HepG2 (cell line): ENCODE data around the gene CENPP. TPM values are rescaled to one million over a fixed set of nuclear protein-coding genes. Genes with fewer than 3 reads are reported as not detected.
A peak's percentile ranks its signal among the peaks of the same experiment; 100 is the strongest.

Experiments
- AKAP8 ChIP-seq: sonication (generic); formaldehyde crosslinking; IDR thresholded peaks from 2 replicates; pipeline ENCODE4 v1.5.1; 2020; ENCODE audit warnings: mild to moderate bottlenecking, missing genetic modification reagents
- CBX2 ChIP-seq, 2 experiments: fragments of 200-600 bp in 1 of 2; sonication (generic); formaldehyde crosslinking in 1 of 2; IDR thresholded peaks; 2 replicates each; pipeline versions ENCODE4 v1.7.0 to v1.8.1; 2018 to 2022; ENCODE audit warnings: low read depth in 2 of 2, low read length in 1 of 2, mild to moderate bottlenecking in 1 of 2, missing genetic modification reagents in 1 of 2
- CREB1 ChIP-seq, 2 experiments: fragments of 450-650 bp in 1 of 2; IDR thresholded peaks; 2 replicates each; pipeline ENCODE4 v1.6.1; 2016 to 2017; ENCODE audit warnings: control low read depth in 1 of 2, mild to moderate bottlenecking in 1 of 2, missing compliant biosample characterization in 1 of 2, missing genetic modification characterization in 1 of 2
- EED ChIP-seq: sonication (generic); formaldehyde crosslinking; IDR thresholded peaks from 2 replicates; pipeline ENCODE4 v1.5.0; 2020; ENCODE audit warnings: mild to moderate bottlenecking, missing genetic modification reagents
- FOXA1 ChIP-seq, 2 experiments: fragments of 450-650 bp in 1 of 2; sonication (generic) in 1 of 2; formaldehyde crosslinking in 1 of 2; IDR thresholded peaks; 2 replicates each; pipeline versions ENCODE4 v1.4.0 to v1.6.1; 2016 to 2020; ENCODE audit warnings: missing genetic modification reagents in 1 of 2
- HNF4G ChIP-seq, 2 experiments: sonication (generic) in 1 of 2; formaldehyde crosslinking in 1 of 2; IDR thresholded peaks; 2 replicates each; pipeline versions ENCODE4 v1.4.0 to v1.6.1; 2011 to 2020; ENCODE audit warnings: borderline replicate concordance in 2 of 2, low read depth in 2 of 2, mild to moderate bottlenecking in 2 of 2, low read length in 1 of 2, missing genetic modification reagents in 1 of 2, moderate library complexity in 1 of 2
- HNRNPH1 ChIP-seq: fragments of 200-400 bp; formaldehyde crosslinking; optimal IDR thresholded peaks from 2 replicates; pipeline ENCODE3; 2017; ENCODE audit warnings: mild to moderate bottlenecking, low read depth, low read length
- HOXA3 ChIP-seq: sonication (generic); formaldehyde crosslinking; IDR thresholded peaks from 2 replicates; pipeline ENCODE4 v1.5.0; 2020; ENCODE audit warnings: missing genetic modification reagents
- IRF2 ChIP-seq: IDR thresholded peaks from 2 replicates; pipeline ENCODE4 v1.6.1; 2018; ENCODE audit warnings: missing genetic modification reagents, missing compliant biosample characterization
- MATR3 ChIP-seq: sonication (generic); formaldehyde crosslinking; IDR thresholded peaks from 2 replicates; pipeline ENCODE4 v1.4.0; 2020; ENCODE audit warnings: missing genetic modification reagents
- MED13 ChIP-seq: sonication (generic); formaldehyde crosslinking; IDR thresholded peaks from 2 replicates; pipeline ENCODE4 v1.5.0; 2020; ENCODE audit warnings: missing genetic modification reagents
- NR2F2 ChIP-seq: IDR thresholded peaks from 2 replicates; pipeline ENCODE4 v1.6.1; 2012; ENCODE audit warnings: low read depth, inconsistent platforms, borderline replicate concordance
- PAF1 ChIP-seq: IDR thresholded peaks from 2 replicates; pipeline ENCODE4 v1.6.1; 2016; ENCODE audit warnings: missing genetic modification reagents, missing compliant biosample characterization
- SRY ChIP-seq: sonication (generic); formaldehyde crosslinking; IDR thresholded peaks from 2 replicates; pipeline ENCODE4 v1.8.0; 2022; ENCODE audit warnings: mild to moderate bottlenecking, missing genetic modification reagents
- STAG1 ChIP-seq: sonication (generic); formaldehyde crosslinking; IDR thresholded peaks from 2 replicates; pipeline ENCODE4 v1.4.0; 2020; ENCODE audit warnings: missing genetic modification reagents
- U2AF1 ChIP-seq: fragments of 200-400 bp; formaldehyde crosslinking; optimal IDR thresholded peaks from 2 replicates; pipeline ENCODE3; 2017; ENCODE audit warnings: mild to moderate bottlenecking, low read depth, low read length
- ZNF274 ChIP-seq: sonication (generic); formaldehyde crosslinking; IDR thresholded peaks from 2 replicates; pipeline ENCODE4 v1.5.1; 2020; ENCODE audit warnings: mild to moderate bottlenecking, missing genetic modification reagents
- ZNF577 ChIP-seq: sonication (generic); formaldehyde crosslinking; IDR thresholded peaks from 2 replicates; pipeline ENCODE4 v1.4.0; 2020; ENCODE audit warnings: mild to moderate bottlenecking, low read depth, missing genetic modification reagents, borderline replicate concordance
- ZNF674 ChIP-seq: sonication (generic); formaldehyde crosslinking; IDR thresholded peaks from 2 replicates; pipeline ENCODE4 v1.5.0; 2020; ENCODE audit warnings: low read depth, mild to moderate bottlenecking, missing genetic modification reagents
- ZNF841 ChIP-seq: sonication (generic); formaldehyde crosslinking; IDR thresholded peaks from 2 replicates; pipeline ENCODE4 v1.8.1; 2023; ENCODE audit warnings: missing genetic modification reagents, borderline replicate concordance
- polyA plus RNA-seq, 8 experiments: library from polyadenylated mRNA; depleted of rRNA in 3 of 8; stranded (reverse) in 7 of 8; unstranded in 1 of 8; fragments of >200 nt; fragmentation: Illumina TruSeq in 4 of 8; extraction: Trizol in 4 of 8; gene quantifications; 2 replicates each; pipeline versions ENCODE4 v1.2.1 to v1.2.3, GENCODE V29; 2011 to 2016; ENCODE audit warnings: low read depth in 4 of 8, missing spikeins in 1 of 8, mixed read lengths in 1 of 8; ENCODE audit not compliant: insufficient read depth in 1 of 8
- total RNA-seq, 5 experiments: library from RNA; depleted of rRNA; stranded (reverse); fragments of >200 nt; fragmentation: Illumina TruSeq; extraction: Trizol; gene quantifications; 2 replicates each; pipeline ENCODE4 v1.2.3, GENCODE V29; 2016; ENCODE audit warnings: low read depth in 1 of 5
- TF ChIP-seq, protein P1 (sequence below): sonication (generic); formaldehyde crosslinking; IDR thresholded peaks from 2 replicates; pipeline ENCODE4 v1.8.0; 2022; ENCODE audit warnings: missing genetic modification reagents, mild to moderate bottlenecking, borderline replicate concordance
- TF ChIP-seq, protein P2 (sequence below): sonication (generic); formaldehyde crosslinking; IDR thresholded peaks from 2 replicates; pipeline ENCODE4 v1.5.1; 2020; ENCODE audit warnings: missing genetic modification reagents, mild to moderate bottlenecking, borderline replicate concordance
- TF ChIP-seq, protein P3 (sequence below): sonication (generic); formaldehyde crosslinking; IDR thresholded peaks from 2 replicates; pipeline ENCODE4 v1.5.1; 2020; ENCODE audit warnings: missing genetic modification reagents, mild to moderate bottlenecking, borderline replicate concordance
- TF ChIP-seq, protein P4 (sequence below): IDR thresholded peaks from 2 replicates; pipeline ENCODE4 v1.6.1; 2016; ENCODE audit warnings: missing biosample characterization, missing genetic modification reagents, low read depth

CENPP gene
- total and polyA plus RNA-seq, 2 of the 13 experiments (the other 11 are each of a cell fraction or from before 2014, with no cell fraction given), result 2.0 to 11.4 TPM

DNA sequence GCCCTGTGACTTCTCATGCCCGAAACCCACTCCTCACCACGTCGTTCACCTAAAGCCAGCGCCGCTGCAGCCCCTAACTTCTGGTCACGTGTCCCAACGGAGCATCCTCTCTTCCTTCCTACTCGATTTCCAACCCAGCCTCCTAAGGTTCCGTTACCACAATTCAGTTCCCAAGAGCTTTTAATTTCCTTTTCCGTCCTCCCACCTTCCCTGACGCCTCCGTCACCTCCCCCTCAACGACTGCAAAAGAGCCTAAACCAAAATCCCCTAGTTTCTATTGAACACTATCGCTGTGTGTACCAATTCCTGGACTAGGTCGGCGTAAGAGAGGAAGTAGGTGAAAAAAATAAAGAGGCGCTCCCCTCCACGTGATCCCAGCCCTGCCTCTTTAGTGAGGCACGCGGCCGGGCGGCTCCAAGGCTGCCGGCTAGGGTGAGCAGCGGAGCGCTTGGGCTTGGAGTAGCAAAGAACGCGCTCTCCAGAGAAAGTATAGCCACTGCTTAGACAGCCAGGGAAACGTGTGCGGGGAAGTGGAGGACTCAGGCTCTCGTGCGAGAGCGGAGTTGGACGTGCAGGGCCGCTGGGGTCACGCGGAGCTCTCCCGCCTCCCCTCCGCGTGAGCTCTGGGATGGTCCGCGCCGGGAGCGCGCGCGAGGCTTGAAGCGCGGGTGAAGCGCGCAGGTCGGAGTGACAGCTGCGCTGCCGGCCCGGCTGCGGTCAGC, at the start of gene CENPP, which contains the start of gene NOL8 (continued):
- TF ChIP-seq CBX2 (IDR thresholded peaks at IDR 0.05; ENCODE audit: low read depth, low read length) (no peak), CBX2 (CRISPR knock-in tag; IDR thresholded peaks at IDR 0.05; ENCODE audit: low read depth) (no peak), STAG1 (no peak), AKAP8 (CRISPR knock-in tag) (no peak), MATR3 (CRISPR knock-in tag) (no peak), MED13 (CRISPR knock-in tag) (no peak), ZNF841 (no peak; the same call in 1 of the 2 replicates), ZNF674 (CRISPR knock-in tag) (no peak), IRF2 (CRISPR knock-in tag) (peak; percentile 36; the same call in 1 of the 2 replicates), FOXA1 (IDR thresholded peaks at IDR 0.05) (no peak), FOXA1 (CRISPR knock-in tag; IDR thresholded peaks at IDR 0.05) (0 out of 2 replicates have a peak, but pooled peaks have one; percentile 5), ZNF274 (CRISPR knock-in tag) (peak; percentile 81), NR2F2 (peak; percentile 31; the same call in 1 of the 2 replicates), HNF4G (IDR thresholded peaks at IDR 0.05; ENCODE audit: borderline replicate concordance, low read depth, low read length) (no peak), HNF4G (CRISPR knock-in tag; IDR thresholded peaks at IDR 0.05; ENCODE audit: borderline replicate concordance, low read depth) (no peak), ZNF577 (no peak), CREB1 (IDR thresholded peaks at IDR 0.05) (peak; percentile 27; the same call in 1 of the 2 replicates), CREB1 (CRISPR knock-in tag; IDR thresholded peaks at IDR 0.05) (peak; percentile 84), U2AF1 (peak; percentile 6), HOXA3 (peak; percentile 39), SRY (peak; percentile 88; the same call in 1 of the 2 replicates), PAF1 (CRISPR knock-in tag) (no peak), EED (CRISPR knock-in tag) (0 out of 2 replicates have a peak, but pooled peaks have one; percentile 47), HNRNPH1 (no peak)
- TF ChIP-seq, protein P1, sequence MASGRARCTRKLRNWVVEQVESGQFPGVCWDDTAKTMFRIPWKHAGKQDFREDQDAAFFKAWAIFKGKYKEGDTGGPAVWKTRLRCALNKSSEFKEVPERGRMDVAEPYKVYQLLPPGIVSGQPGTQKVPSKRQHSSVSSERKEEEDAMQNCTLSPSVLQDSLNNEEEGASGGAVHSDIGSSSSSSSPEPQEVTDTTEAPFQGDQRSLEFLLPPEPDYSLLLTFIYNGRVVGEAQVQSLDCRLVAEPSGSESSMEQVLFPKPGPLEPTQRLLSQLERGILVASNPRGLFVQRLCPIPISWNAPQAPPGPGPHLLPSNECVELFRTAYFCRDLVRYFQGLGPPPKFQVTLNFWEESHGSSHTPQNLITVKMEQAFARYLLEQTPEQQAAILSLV (CRISPR knock-in tag), result peak; percentile 25
- TF ChIP-seq, protein P2, sequence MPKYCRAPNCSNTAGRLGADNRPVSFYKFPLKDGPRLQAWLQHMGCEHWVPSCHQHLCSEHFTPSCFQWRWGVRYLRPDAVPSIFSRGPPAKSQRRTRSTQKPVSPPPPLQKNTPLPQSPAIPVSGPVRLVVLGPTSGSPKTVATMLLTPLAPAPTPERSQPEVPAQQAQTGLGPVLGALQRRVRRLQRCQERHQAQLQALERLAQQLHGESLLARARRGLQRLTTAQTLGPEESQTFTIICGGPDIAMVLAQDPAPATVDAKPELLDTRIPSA (CRISPR knock-in tag), result no peak; the same call in 1 of the 2 replicates
- TF ChIP-seq, protein P3, sequence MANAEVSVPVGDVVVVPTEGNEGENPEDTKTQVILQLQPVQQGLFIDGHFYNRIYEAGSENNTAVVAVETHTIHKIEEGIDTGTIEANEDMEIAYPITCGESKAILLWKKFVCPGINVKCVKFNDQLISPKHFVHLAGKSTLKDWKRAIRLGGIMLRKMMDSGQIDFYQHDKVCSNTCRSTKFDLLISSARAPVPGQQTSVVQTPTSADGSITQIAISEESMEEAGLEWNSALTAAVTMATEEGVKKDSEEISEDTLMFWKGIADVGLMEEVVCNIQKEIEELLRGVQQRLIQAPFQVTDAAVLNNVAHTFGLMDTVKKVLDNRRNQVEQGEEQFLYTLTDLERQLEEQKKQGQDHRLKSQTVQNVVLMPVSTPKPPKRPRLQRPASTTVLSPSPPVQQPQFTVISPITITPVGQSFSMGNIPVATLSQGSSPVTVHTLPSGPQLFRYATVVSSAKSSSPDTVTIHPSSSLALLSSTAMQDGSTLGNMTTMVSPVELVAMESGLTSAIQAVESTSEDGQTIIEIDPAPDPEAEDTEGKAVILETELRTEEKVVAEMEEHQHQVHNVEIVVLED, result peak; percentile 64; the same call in 1 of the 2 replicates
- TF ChIP-seq, protein P4, sequence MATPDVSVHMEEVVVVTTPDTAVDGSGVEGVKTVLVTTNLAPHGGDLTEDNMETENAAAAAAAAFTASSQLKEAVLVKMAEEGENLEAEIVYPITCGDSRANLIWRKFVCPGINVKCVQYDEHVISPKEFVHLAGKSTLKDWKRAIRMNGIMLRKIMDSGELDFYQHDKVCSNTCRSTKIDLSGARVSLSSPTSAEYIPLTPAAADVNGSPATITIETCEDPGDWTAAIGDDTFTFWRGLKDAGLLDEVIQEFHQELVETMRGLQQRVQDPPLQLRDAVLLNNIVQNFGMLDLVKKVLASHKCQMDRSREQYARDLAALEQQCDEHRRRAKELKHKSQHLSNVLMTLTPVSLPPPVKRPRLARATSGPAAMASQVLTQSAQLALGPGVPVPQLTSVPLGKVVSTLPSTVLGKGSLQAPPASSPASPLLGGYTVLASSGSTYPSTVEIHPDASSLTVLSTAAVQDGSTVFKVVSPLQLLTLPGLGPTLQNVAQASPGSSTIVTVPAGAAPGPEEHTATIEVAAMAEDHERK, result no peak
